Body of pancreas (tissue), 4 donors: Measurements from ENCODE around the gene UBALD2. TPM values are rescaled to one million over a fixed set of nuclear protein-coding genes. Genes with fewer than 3 reads are reported as not detected.
A peak's percentile ranks its signal among the peaks of the same experiment; 100 is the strongest.
"Not testable (repeated sequence)": the region's sequence is repeated elsewhere in the genome, so short reads cannot be mapped to it uniquely, and the experiment has no call there.

Source experiments
- ATAC-seq: fragments of 150-250 bp; one replicate; pipeline ENCODE4 v1.9.1; 2016
- DNase-seq, 4 donors: peaks; one replicate each; pipeline ENCODE4 v3.0.0-alpha.2; 2019
- H3K27ac ChIP-seq, 4 donors: fragments of 200-600 bp; sonication (generic); 1 replicate in 3 of 4; 2 replicates in 1 of 4; pipeline versions ENCODE4 v1.5.1 to v1.6.1; 2016 to 2019; ENCODE audit warnings: mild to moderate bottlenecking in 1 of 4, mixed read lengths in 1 of 4, moderate library complexity in 1 of 4
- H3K27me3 ChIP-seq, 2 donors: fragments of 200-600 bp; sonication (generic); one replicate each; pipeline ENCODE4 v1.6.0; 2016; ENCODE audit warnings: mild to moderate bottlenecking in 1 of 2
- H3K36me3 ChIP-seq, 2 donors: fragments of 200-600 bp; sonication (generic); replicated peaks in 1 of 2; 2 replicates each; pipeline ENCODE4 v1.5.1; 2016; ENCODE audit warnings: low read depth in 2 of 2; ENCODE audit not compliant: insufficient read depth in 1 of 2
- H3K4me1 ChIP-seq: fragments of 200-600 bp; sonication (generic); one replicate; pipeline ENCODE4 v1.6.0; 2016
- H3K4me3 ChIP-seq, 2 donors: fragments of 200-600 bp; sonication (generic); 1 replicate in 1 of 2; 2 replicates in 1 of 2; pipeline ENCODE4 v1.5.1; 2016 to 2019
- H3K9me3 ChIP-seq, 3 donors: fragments of 200-600 bp; sonication (generic); 1 replicate in 2 of 3; 2 replicates in 1 of 3; pipeline ENCODE4 v1.5.1; 2016
- CTCF ChIP-seq, 7 experiments: fragments of 450-650 bp in 4 of 7; fragments of 200-600 bp in 3 of 7; sonication (generic) in 3 of 7; IDR thresholded peaks; one replicate each; pipeline ENCODE4 v1.5.1; 2016 to 2019; ENCODE audit warnings: antibody characterized with exemption in 7 of 7
- POLR2A ChIP-seq, 3 donors: fragments of 450-650 bp; IDR thresholded peaks; one replicate each; pipeline ENCODE4 v1.6.1; 2016; ENCODE audit warnings: antibody characterized with exemption in 3 of 3, mild to moderate bottlenecking in 2 of 3
- WGBS, 2 donors: methylation state at CpG; one replicate each; pipeline ENCODE4 v1.1.5; 2017; 5-methylcytosine and 5-hydroxymethylcytosine counted together
- intact Hi-C: fragments of 100-400 bp; cut with DNase I; formaldehyde crosslinking; loops from one replicate; pipeline ENCODE4 v1.15.1; 2023
- total RNA-seq, 2 donors: library from RNA; depleted of rRNA; stranded (reverse); fragments of >200 nt; gene quantifications; one replicate each; pipeline ENCODE4 v1.1.0, GENCODE V29; 2016

Gene UBALD2
- total RNA-seq, 2 donors from 2014 or later: 4.2 to 7.3 TPM

DNA sequence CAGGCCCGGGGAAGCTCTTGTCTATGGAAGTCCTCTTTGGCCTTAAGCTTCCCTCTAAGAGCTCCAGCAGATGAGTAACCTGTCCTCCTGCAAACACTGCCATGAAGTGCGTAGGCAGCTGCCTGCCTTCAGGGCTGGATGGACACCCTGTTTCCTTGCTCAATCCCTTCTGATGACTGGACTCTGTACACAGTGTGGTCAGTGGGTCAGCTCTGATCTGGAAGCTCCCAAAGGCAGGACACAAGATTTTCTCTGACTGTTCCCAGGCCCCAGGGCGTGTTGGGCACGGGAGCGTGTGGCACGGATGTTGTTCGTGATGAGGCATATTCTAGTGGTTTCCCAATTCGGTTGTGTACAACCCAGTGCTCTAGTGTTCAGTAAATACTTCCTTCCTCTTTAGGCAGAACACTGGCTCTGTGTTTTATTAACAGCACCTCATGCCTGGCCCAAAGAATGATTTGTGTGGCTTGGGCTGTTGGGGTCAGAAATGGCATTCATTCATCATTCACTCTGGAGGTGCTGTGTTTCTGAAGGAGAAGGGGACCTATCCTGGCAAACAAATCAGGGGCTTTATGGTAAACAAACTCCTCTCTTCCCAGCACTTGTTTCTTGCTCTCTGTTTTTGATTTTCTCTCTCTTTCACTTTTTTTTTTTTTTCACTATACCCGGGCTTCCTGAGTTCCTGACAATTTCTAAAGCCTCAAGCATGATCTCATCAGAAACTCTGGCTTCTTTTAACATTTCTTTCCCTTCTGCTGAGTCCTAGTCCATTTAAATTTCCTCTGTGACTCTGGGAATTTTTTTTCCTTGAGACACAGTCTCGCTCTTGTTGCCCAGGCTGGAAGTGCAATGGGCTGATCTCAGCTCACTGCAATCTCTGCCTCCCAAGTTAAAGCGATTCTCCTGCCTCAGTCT lies 12.9 kb upstream of the UBALD2 start:
- Histone ChIP-seq H3K36me3 (no peaks in the 10 kb centered on the region), H3K4me1 (peaks cover 29% of the 10 kb centered on the region), H3K27ac (peak overlapping the region in 3 of 4 donors; percentile 75 to 84 (median 81)), H3K27me3 (no peaks in the 10 kb centered on the region), H3K4me3 (no peak overlapping the region), H3K9me3 (no peaks in the 10 kb centered on the region)
- no peak for TF ChIP-seq CTCF (IDR thresholded peaks at IDR 0.05)
- peak in 1 of 3 donors; percentile 30 for TF ChIP-seq POLR2A (IDR thresholded peaks at IDR 0.05)
- peak; percentile 75 for ATAC-seq
- 48 to 66% methylated on average over 11 of the region's 11 CpGs for WGBS, 2 donors
- DNase-seq: peak in 2 of 4 donors; percentile 51 to 79
- intact Hi-C loops: no loop called here

DNA sequence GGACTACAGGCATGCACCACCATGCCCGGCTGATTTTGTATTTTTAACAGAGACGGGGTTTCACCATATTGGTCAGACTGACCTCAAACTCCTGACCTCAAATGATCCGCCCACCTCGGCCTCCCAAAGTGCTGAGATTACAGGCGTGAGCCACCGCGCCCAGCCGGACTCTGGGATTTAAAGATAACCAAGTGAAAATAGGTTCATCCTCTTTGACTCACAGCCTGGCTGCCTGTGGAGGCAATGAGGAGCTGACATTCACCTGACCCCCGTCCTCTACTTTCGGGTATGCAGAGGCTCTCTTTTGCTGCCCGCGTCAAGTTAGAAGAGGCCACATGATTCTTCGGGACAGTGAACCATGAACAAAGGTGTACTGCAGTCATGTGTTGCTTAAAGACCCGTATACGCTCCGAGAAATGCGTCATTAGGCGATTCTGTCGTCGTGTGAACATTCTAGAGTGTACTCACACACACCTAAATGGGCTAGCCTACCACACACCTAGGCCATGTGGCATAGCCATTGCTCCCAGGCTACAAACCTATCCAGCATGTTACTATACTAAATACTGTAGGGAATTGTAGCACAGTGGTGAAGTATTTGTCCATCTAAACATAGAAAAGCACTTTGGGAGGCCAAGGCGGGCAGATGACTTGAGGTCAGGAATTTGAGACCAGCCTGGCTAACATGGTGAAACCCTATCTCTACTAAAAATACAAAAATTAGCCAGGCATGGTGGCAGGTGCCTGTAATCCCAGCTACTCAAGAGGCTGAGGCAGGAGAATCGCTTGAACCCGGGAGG lies 12.0 kb upstream of the UBALD2 start:
- H3K4me3 ChIP-seq, DNase-seq, H3K36me3 ChIP-seq, H3K27me3 ChIP-seq, ATAC-seq, H3K9me3 ChIP-seq, intact Hi-C loops: not testable (repeated sequence)
- H3K4me1 ChIP-seq: peaks cover 34% of the 10 kb centered on the region
- peak overlapping the region in 3 of 4 donors; percentile 75 to 84 (median 81) for H3K27ac ChIP-seq
- WGBS, 2 donors: 85 to 90% methylated on average over 20 to 23 of the region's 23 CpGs

- Histone ChIP-seq H3K4me3 (no peak overlapping the region), H3K4me1 (peaks cover 39% of the 10 kb centered on the region), H3K9me3 (no peaks in the 10 kb centered on the region), H3K27me3 (no peaks in the 10 kb centered on the region), H3K27ac (no peak overlapping the region), H3K36me3 (no peaks in the 10 kb centered on the region)
- ATAC-seq (no peak), DNase-seq (no peak)
- 84% methylated on average over 7 of the region's 7 CpGs for WGBS, 2 donors
- TF ChIP-seq CTCF (IDR thresholded peaks at IDR 0.05) (no peak), POLR2A (IDR thresholded peaks at IDR 0.05) (no peak)
- intact Hi-C loops: no loop called here
These were observed 11.3 kb upstream of the UBALD2 start for GRCh38 chr17:76253841-76254240.

GRCh38 chr17:76254275-76254674 lies 10.9 kb upstream of the UBALD2 start:
- Histone ChIP-seq H3K4me3 (no peak overlapping the region), H3K9me3 (no peaks in the 10 kb centered on the region), H3K27ac (no peak overlapping the region), H3K4me1 (peaks cover 40% of the 10 kb centered on the region), H3K36me3 (no peaks in the 10 kb centered on the region), H3K27me3 (no peaks in the 10 kb centered on the region)
- 75 to 80% methylated on average over 5 of the region's 5 CpGs for WGBS, 2 donors
- DNase-seq: no peak
- intact Hi-C loops: no loop called here
- TF ChIP-seq POLR2A (IDR thresholded peaks at IDR 0.05) (no peak), CTCF (IDR thresholded peaks at IDR 0.05) (no peak)
- no peak for ATAC-seq

GRCh38 chr17:76255801-76256429 lies 9.2 kb upstream of the UBALD2 start:
- Histone ChIP-seq H3K4me1 (peaks cover 54% of the 10 kb centered on the region), H3K27ac (no peak overlapping the region), H3K27me3 (no peaks in the 10 kb centered on the region), H3K4me3 (no peak overlapping the region), H3K9me3 (no peaks in the 10 kb centered on the region), H3K36me3 (no peaks in the 10 kb centered on the region)
- intact Hi-C loops: no loop called here
- ATAC-seq (no peak), DNase-seq (peak in 1 of 4 donors; percentile 2)
- TF ChIP-seq CTCF (IDR thresholded peaks at IDR 0.05): no peak
- no peak for TF ChIP-seq POLR2A (IDR thresholded peaks at IDR 0.05)
- WGBS, 2 donors: 67 to 73% methylated on average over 6 of the region's 6 CpGs
